HCT116 (cell line): ENCODE results near the gene FAM98C. TPM values are rescaled to one million over a fixed set of nuclear protein-coding genes. Genes with fewer than 3 reads are reported as not detected.

Experiments
- ATAC-seq: fragments of 200-7000 bp; cut with Tn5 transposase; 2 replicates; pipeline ENCODE4 v1.9.1; 2020; ENCODE audit warnings: mild to moderate bottlenecking, moderate library complexity
- BruUV-seq: library from RNA; stranded (reverse); fragments of 400-500 nt; replicated peaks from 2 replicates; lab custom pipeline; 2021; lab: Mats Ljungman, UMichigan
- CTCF ChIA-PET: fragments of 300-600 bp; sonication (Branson Sonifier 250); formaldehyde crosslinking; loops from one replicate; lab custom pipeline; 2021; ENCODE audit warnings: antibody characterized with exemption; lab: Charles Lee
- POLR2A ChIA-PET: fragments of 300-600, 350-600 bp; sonication (Branson Sonifier 250); formaldehyde crosslinking; loops from one replicate; lab custom pipeline; 2021; ENCODE audit warnings: antibody characterized with exemption; lab: Charles Lee
- RAD21 ChIA-PET, 2 experiments: fragments of 300-600 bp; sonication (Branson Sonifier 250); formaldehyde crosslinking; loops; one replicate each; lab custom pipeline; 2023; ENCODE audit warnings: low total read pairs in 2 of 2; ENCODE audit not compliant: uncharacterized antibody in 2 of 2, unreplicated experiment in 2 of 2, low non-redundant PET in 1 of 2; lab: Charles Lee
- DNase-seq: peaks from one replicate; pipeline ENCODE4 v3.0.0-alpha.2; 2010; ENCODE audit warnings: low read depth, low spot score
- H2AFZ ChIP-seq: fragments of 200-600 bp; shearing (Covaris generic), sonication (generic); 2 replicates; pipeline ENCODE4 v1.6.1; 2017; ENCODE audit warnings: low read depth, mixed run types, mixed read lengths, antibody characterized with exemption, low read length; ENCODE audit not compliant: poor library complexity, severe bottlenecking
- H3K27ac ChIP-seq: 2 replicates; pipeline ENCODE4 v1.5.1; 2012; ENCODE audit warnings: low read depth, low read length
- H3K27me3 ChIP-seq: fragments of 200-600 bp; sonication (generic); 2 replicates; pipeline ENCODE4 v1.6.1; 2016; ENCODE audit warnings: mixed run types, low read length, mixed read lengths; ENCODE audit not compliant: insufficient read depth
- H3K36me3 ChIP-seq, 2 experiments: fragments of 200-500 bp in 1 of 2; fragments of 200-600 bp in 1 of 2; sonication (Bioruptor generic) in 1 of 2; sonication (generic) in 1 of 2; 2 replicates each; pipeline versions ENCODE4 v1.5.1 to v1.6.1; 2014 to 2016; ENCODE audit warnings: low read length in 2 of 2, inconsistent platforms in 1 of 2, mixed read lengths in 1 of 2, mixed run types in 1 of 2; ENCODE audit not compliant: insufficient read depth in 2 of 2, control insufficient read depth in 1 of 2
- H3K4me1 ChIP-seq, 2 experiments: fragments of 200-600 bp in 1 of 2; sonication (generic) in 1 of 2; 2 replicates each; pipeline versions ENCODE4 v1.5.1 to v1.6.1; 2012 to 2017; ENCODE audit warnings: low read length in 2 of 2, inconsistent platforms in 1 of 2, mild to moderate bottlenecking in 1 of 2, mixed read lengths in 1 of 2, mixed run types in 1 of 2, moderate library complexity in 1 of 2; ENCODE audit not compliant: insufficient read depth in 2 of 2, control insufficient read depth in 1 of 2
- H3K4me2 ChIP-seq: fragments of 200-600 bp; sonication (generic); 2 replicates; pipeline ENCODE4 v1.6.1; 2017; ENCODE audit warnings: mixed run types, low read length, mixed read lengths
- H3K4me3 ChIP-seq, 2 experiments: fragments of 200-600 bp in 1 of 2; sonication (generic) in 1 of 2; replicated peaks in 1 of 2; 2 replicates each; pipeline ENCODE4 v1.5.1; 2011 to 2016; ENCODE audit warnings: low read length in 2 of 2, control low read depth in 1 of 2, low read depth in 1 of 2, mild to moderate bottlenecking in 1 of 2, mixed read lengths in 1 of 2, mixed run types in 1 of 2
- H3K79me2 ChIP-seq: fragments of 200-600 bp; sonication (generic); 2 replicates; pipeline ENCODE4 v1.6.1; 2017; ENCODE audit warnings: mild to moderate bottlenecking, mixed run types, low read length, moderate library complexity, mixed read lengths; ENCODE audit not compliant: insufficient read depth
- H3K9ac ChIP-seq: fragments of 200-600 bp; sonication (generic); 2 replicates; pipeline ENCODE4 v1.6.1; 2016; ENCODE audit warnings: low read length, mixed read lengths
- H3K9me2 ChIP-seq: fragments of 200-600 bp; sonication (generic), shearing (Covaris generic); 2 replicates; pipeline ENCODE4 v1.6.1; 2017; ENCODE audit warnings: mixed run types, mild to moderate bottlenecking, moderate library complexity; ENCODE audit not compliant: insufficient read depth
- H3K9me3 ChIP-seq, 2 experiments: fragments of 200-500 bp in 1 of 2; fragments of 200-600 bp in 1 of 2; sonication (Bioruptor generic) in 1 of 2; sonication (generic) in 1 of 2; 2 replicates each; pipeline ENCODE4 v1.6.1; 2014 to 2017; ENCODE audit warnings: low read length in 2 of 2, mixed read lengths in 2 of 2, inconsistent platforms in 1 of 2, low read depth in 1 of 2, mild to moderate bottlenecking in 1 of 2, mixed run types in 1 of 2, moderate library complexity in 1 of 2; ENCODE audit not compliant: control insufficient read depth in 1 of 2, insufficient read depth in 1 of 2
- H4K20me1 ChIP-seq: fragments of 200-600 bp; sonication (generic), shearing (Covaris generic); 2 replicates; pipeline ENCODE4 v1.6.1; 2017; ENCODE audit warnings: mixed run types, mild to moderate bottlenecking, moderate library complexity; ENCODE audit not compliant: insufficient read depth
- ATF3 ChIP-seq: IDR thresholded peaks from 2 replicates; pipeline ENCODE4 v1.6.1; 2012
- CEBPB ChIP-seq: IDR thresholded peaks from 2 replicates; pipeline ENCODE4 v1.6.1; 2012; ENCODE audit warnings: low read depth
- EGR1 ChIP-seq: IDR thresholded peaks from 2 replicates; pipeline ENCODE4 v1.6.1; 2012; ENCODE audit warnings: low read depth
- ELF1 ChIP-seq: IDR thresholded peaks from 2 replicates; pipeline ENCODE4 v1.6.1; 2012; ENCODE audit warnings: low read depth, borderline replicate concordance
- EZH2 ChIP-seq: fragments of 200-600 bp; sonication (generic); IDR thresholded peaks from 2 replicates; pipeline ENCODE4 v1.6.1; 2017; ENCODE audit warnings: antibody characterized with exemption, mixed run types
- EZH2phosphoT487 ChIP-seq: fragments of 200-600 bp; IDR thresholded peaks from 2 replicates; pipeline ENCODE4 v1.6.1; 2018; ENCODE audit warnings: antibody characterized with exemption, borderline replicate concordance
- FOSL1 ChIP-seq: IDR thresholded peaks from 2 replicates; pipeline ENCODE4 v1.6.1; 2012; ENCODE audit warnings: low read depth
- JUND ChIP-seq: IDR thresholded peaks from 2 replicates; pipeline ENCODE4 v1.6.1; 2012
- RAD21 ChIP-seq: IDR thresholded peaks from 2 replicates; pipeline ENCODE4 v1.6.1; 2012; ENCODE audit warnings: low read depth, mild to moderate bottlenecking
- REST ChIP-seq: IDR thresholded peaks from 2 replicates; pipeline ENCODE4 v1.6.1; 2012; ENCODE audit warnings: low read depth
- SIN3A ChIP-seq: IDR thresholded peaks from 2 replicates; pipeline ENCODE4 v1.6.1; 2012; ENCODE audit warnings: low read depth
- SP1 ChIP-seq: IDR thresholded peaks from 2 replicates; pipeline ENCODE4 v1.6.1; 2012; ENCODE audit warnings: low read depth
- SRF ChIP-seq: IDR thresholded peaks from 2 replicates; pipeline ENCODE4 v1.6.1; 2012; ENCODE audit warnings: low read depth
- TCF7L2 ChIP-seq: IDR thresholded peaks from 2 replicates; pipeline ENCODE4 v1.7.0; 2011; ENCODE audit warnings: borderline replicate concordance, inconsistent platforms; ENCODE audit not compliant: insufficient read depth, insufficient read length; ENCODE audit errors: extremely low read depth
- ZBTB33 ChIP-seq: IDR thresholded peaks from 2 replicates; pipeline ENCODE4 v1.6.1; 2011; ENCODE audit warnings: mild to moderate bottlenecking, low read length, moderate library complexity; ENCODE audit not compliant: insufficient replicate concordance; ENCODE audit errors: extremely low read depth
- ZFX ChIP-seq: fragments of 450-650 bp; IDR thresholded peaks from 2 replicates; pipeline ENCODE4 v1.6.1; 2017
- ZNF274 ChIP-seq: fragments of 200-500 bp; sonication (Bioruptor generic); IDR thresholded peaks from 2 replicates; pipeline ENCODE4 v1.6.1; 2014; ENCODE audit warnings: mild to moderate bottlenecking, low read depth, low read length, inconsistent platforms
- intact Hi-C: fragments of 100-400 bp; cut with micrococcal nuclease; formaldehyde crosslinking; loops from 2 replicates; pipeline ENCODE4 v1.10.0; 2022
- total RNA-seq: library from RNA; stranded (reverse); gene quantifications from one replicate; pipeline ENCODE4 v1.2.1, GENCODE V29; 2021; ENCODE audit not compliant: unreplicated experiment

Gene FAM98C
- total RNA-seq, 1 experiment from 2014 or later, result 33.8 TPM

GRCh38 chr19:38381138-38381537, 21.8 kb upstream of the FAM98C start:
- Histone ChIP-seq H3K9me3 (no peaks in the 10 kb centered on the region), H2AFZ (no peak overlapping the region), H3K27me3 (no peaks in the 10 kb centered on the region), H3K4me3 (no peak overlapping the region), H4K20me1 (no peaks in the 10 kb centered on the region), H3K4me1 (peaks cover 1 to 9% of the 10 kb centered on the region in 2 experiments; a peak in 2 of 4 replicates), H3K79me2 (peaks cover 46% of the 10 kb centered on the region), H3K4me2 (no peak overlapping the region), H3K36me3 (peaks cover 47 to 50% of the 10 kb centered on the region in 2 experiments), H3K27ac (no peak overlapping the region), H3K9me2 (no peaks in the 10 kb centered on the region), H3K9ac (no peak overlapping the region)
- no TSS peak for BruUV-seq
- no peak for TF ChIP-seq EZH2phosphoT487
- CTCF ChIA-PET, result no interaction called here
- ATAC-seq, result no peak
- intact Hi-C loops, result no loop called here
- no peak for DNase-seq
- POLR2A ChIA-PET, result interaction anchor here (0.7 kb wide), 1 partner anchor 710 kb away, joined by 3 read pairs; no protein-coding TSS in a partner anchor
- RAD21 ChIA-PET, result no interaction called here

GRCh38 chr19:38383184-38383583, 19.7 kb upstream of the FAM98C start:
- Histone ChIP-seq H3K27me3 (no peaks in the 10 kb centered on the region), H4K20me1 (no peaks in the 10 kb centered on the region), H3K4me3 (no peak overlapping the region), H3K79me2 (peaks cover 25% of the 10 kb centered on the region; the same call in 1 of the 2 replicates), H3K9ac (no peak overlapping the region), H3K4me1 (peaks cover 3 to 15% of the 10 kb centered on the region in 2 experiments), H3K36me3 (peaks cover 37 to 41% of the 10 kb centered on the region in 2 experiments; a peak in 3 of 4 replicates), H2AFZ (no peak overlapping the region), H3K9me3 (no peaks in the 10 kb centered on the region), H3K27ac (no peak overlapping the region), H3K4me2 (no peak overlapping the region), H3K9me2 (no peaks in the 10 kb centered on the region)
- intact Hi-C loops, result no loop called here
- POLR2A ChIA-PET, result no interaction called here
- BruUV-seq, result TSS peak; percentile 19
- ATAC-seq (no peak), DNase-seq (no peak)
- CTCF ChIA-PET, result no interaction called here
- RAD21 ChIA-PET, result no interaction called here
- TF ChIP-seq ZBTB33, result no peak
- no peak for TF ChIP-seq ZFX
- no peak for TF ChIP-seq JUND
- TF ChIP-seq ELF1, result no peak
- TF ChIP-seq ZNF274, result no peak
- TF ChIP-seq RAD21, result no peak
- TF ChIP-seq REST, result no peak
- no peak for TF ChIP-seq EZH2phosphoT487
- no peak for TF ChIP-seq FOSL1
- no peak for TF ChIP-seq EGR1
- TF ChIP-seq ATF3, result no peak
- no peak for TF ChIP-seq CEBPB
- no peak for TF ChIP-seq TCF7L2
- TF ChIP-seq SP1, result no peak
- TF ChIP-seq SRF, result no peak
- TF ChIP-seq SIN3A, result no peak
- no peak for TF ChIP-seq EZH2
